Activated T-cell treated with anti-CD3 and anti-CD28 coated beads, Interleukin-2, amount 50 U/mL, for 48 hours (primary cell): Measurements from ENCODE around the gene UBE2E1.

Experiments used
- DNase-seq, 2 experiments: peaks; one replicate each; pipeline ENCODE4 v3.0.0-alpha.2; 2020

The UBE2E1 gene

DNA sequence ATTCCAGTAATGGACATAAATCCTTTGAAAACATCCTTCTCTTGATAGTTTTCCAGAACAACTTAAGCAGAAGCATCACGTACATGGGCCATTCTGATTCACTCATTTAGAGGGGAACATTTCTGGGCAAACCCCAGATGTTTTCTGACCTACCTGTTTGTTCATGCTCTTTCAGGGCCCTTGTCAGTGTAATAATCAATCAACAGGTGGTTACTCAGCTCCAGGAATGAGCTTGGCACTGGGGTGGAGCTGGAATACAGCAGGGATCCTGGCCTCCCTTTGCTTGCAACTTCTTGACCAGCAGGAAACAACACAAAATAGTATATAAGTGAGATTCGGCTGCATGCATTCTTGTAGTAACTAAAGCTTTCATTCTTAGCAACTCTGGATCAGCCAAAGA is 9.2 kb upstream of the UBE2E1 start:
- DNase-seq = no peak

DNA sequence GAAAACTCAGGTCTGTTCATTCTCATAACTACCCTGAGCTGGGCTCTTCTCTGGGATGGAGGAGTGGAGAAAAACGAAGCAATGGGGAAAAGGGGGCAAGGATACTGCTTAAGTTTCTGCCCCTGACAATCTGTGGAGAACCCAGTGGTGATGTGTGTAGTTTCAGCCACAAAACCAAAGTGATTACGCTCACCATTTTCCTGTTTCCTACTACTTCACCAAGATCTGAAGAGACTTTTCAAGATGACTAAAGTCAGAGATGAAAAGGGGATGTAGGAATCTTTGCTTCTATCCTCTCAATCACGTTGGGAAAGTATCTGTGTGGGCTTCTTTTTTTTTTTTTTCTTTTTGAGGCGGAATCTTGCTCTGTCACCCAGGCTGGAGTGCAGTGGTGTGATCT is 8.3 kb upstream of the UBE2E1 start:
- DNase-seq = peak in 1 of 2 experiments; percentile 31

GRCh38 chr3:23798456-23798855 is 7.3 kb upstream of the UBE2E1 start:
- no peak for DNase-seq

GRCh38 chr3:23798876-23799275 is 6.9 kb upstream of the UBE2E1 start:
- no peak for DNase-seq

- DNase-seq = no peak
Measured at GRCh38 chr3:23800731-23801130, 5.0 kb upstream of the UBE2E1 start.

DNA sequence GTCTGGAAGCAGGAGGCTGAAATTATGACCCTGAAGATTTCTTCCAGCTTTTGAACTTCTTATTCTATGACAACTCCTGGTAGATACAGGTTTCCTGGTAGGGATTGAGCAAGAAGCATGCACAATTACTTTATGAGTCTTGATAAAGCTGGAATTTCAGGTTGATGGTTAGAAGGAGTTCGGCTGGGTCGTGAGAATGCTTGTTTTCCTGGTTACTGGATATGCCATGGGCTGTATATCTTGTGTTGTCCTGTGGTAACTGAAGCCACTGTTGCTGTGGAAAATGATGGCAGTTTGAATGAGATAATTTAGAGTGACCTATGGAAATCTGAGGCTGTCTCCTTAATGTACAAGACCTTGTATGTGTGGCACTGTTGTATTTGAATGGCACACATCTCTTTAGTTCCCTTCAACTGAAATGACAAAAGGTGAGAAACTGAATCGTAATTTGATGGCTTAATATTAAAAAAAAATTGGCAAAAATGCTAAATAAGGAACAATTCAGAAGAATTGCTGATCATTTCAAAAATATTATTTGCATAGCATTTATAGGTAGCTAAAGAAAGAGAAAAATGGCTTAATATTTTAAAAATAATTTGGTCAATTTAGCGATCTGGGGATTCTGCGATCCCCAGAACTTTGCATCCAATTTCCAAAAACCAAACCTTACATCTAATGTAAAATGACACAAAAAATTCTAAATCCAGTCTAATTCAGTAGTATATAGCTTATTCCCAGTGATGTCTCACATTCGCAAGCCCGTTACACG is 1.1 kb upstream of the UBE2E1 start:
- DNase-seq = no peak

- no peak for DNase-seq
Measured at GRCh38 chr3:23805210-23805632, 534 bp upstream of the UBE2E1 start.

GRCh38 chr3:23806534-23807423 is 1.0 kb downstream of the UBE2E1 start:
- DNase-seq = peak; percentile 26 to 42

DNA sequence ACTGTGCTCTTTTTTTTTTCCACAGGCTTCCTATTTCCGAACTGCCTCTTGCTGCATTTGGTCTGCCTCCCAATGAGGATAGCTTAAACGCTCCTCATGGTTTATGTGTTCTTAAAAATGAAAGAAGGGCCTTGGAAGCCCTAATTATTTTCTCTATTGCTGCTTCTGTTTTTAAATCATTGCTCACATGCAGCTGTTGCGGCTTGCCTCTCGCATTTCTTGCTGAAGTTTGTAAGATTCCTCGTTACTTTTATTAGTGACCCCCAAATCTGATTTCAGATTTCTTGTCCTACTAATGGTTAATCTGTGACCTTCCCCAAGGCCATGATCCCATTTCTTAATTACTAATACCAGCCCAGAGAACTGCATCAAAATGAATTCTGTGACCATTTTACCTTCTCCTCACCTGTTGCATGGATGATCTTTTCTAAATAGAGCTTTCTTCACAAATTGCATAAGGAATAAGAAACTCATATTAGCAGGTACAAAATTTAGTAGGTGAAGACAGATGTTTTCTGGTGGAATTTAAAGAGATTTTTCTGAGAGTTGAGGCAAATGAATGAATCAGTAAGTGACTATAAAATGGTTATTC is 1.8 kb downstream of the UBE2E1 start:
- no peak for DNase-seq

- DNase-seq = no peak
Measured at GRCh38 chr3:23808525-23808924, 2.8 kb downstream of the UBE2E1 start.

GRCh38 chr3:23809294-23809693 is 3.5 kb downstream of the UBE2E1 start:
- DNase-seq = no peak

DNA sequence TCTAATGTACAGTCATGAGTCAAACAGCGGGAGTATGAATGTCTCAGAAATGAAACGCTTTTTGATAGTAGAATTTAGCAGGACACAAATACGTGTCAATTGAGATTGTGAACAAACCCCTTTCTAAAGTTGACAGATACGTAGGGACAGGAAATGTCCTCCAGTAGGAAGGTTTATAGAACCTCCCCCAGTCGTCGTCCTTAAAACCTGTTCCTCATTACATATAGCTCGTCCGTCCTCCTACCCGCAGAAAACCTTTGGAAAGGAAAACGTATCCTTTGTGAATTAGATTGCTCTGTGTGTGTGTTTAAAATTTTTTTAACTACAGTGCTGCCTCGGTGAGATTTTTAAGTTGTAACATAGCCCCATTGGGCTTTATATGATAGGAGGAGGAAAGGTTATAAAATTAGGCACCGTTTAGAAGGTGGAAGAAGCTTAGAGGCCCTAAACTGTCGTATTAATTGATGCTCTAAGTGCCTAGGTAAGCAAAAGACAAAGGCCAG is 4.1 kb downstream of the UBE2E1 start:
- no peak for DNase-seq

DNA sequence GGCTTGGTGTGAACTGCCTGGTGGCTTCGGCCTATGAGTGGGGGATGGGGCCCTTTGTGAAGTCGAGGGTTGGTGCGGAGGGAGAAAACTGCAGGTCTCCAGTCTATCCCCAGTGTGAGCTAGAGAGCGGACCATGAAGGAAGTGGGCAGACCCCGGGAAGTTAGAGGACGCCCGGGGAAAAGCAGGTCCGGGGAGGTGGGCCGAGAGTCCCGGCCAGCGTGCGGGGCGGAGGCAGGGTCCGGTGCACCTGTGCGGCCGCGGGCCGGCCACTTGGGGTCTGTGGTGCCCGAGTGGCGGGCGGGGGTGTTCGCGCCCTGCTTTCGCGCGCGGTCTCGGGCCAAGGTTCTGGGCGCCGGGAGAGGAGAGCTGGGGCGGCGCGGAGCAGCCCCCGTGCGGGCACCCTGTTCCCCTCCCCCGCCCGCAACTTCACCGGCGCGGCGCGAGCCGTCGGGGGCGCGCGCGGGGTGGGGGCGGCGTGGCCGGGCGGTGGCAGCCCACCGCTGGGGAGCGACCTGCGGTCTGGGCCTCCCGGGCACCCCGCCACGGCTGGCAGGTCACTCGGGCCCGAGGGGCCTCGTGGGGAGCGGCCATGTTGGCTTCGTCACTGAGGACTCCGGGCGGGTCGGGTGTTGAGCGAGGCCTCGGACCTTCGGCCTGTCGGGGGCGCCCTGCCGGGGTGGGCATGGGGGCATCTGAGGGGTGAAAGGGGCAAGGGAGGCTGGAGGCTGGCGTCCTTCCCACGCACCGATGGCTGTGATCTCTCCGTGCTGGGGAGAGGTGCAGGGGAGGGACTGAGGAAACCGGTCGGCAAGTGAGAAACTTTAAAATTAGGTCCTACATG is 4.8 kb downstream of the UBE2E1 start:
- peak; percentile 72 to 73 for DNase-seq

DNA sequence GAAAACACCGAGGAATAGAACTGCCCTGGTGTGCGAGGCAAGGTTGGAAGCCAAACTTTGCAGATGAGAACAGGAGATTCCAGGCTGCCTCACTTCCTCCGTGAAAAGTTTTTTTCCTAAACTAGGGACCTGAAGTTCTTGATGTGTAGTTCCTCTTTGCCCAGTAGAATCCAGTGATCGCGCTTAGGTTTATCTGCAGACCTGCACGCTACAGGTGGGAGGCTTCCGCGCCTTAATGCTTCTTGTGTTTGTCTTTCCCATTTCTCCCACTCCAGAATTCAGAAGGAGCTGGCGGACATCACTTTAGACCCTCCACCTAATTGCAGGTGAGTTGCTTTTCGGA is 5.4 kb downstream of the UBE2E1 start:
- no peak for DNase-seq

DNA sequence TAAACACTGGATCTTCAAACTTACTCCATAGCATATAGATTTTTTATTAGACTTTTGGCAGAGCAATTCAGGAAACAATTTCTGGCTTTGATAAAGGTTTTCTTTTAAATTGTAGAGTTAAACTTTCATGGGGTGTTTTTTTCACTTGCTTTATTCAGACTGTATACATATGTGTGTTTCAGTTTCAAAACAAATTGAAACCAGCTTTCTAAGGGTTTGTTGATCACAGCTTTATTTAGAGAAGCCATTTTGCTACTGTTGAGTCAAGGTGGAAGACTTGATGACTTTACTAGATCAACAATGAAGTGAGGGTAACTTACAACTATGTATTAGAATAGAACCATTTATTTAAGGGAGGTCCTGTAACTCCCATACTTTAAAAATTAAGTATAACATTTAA is 6.2 kb downstream of the UBE2E1 start:
- no peak for DNase-seq

GRCh38 chr3:23815879-23816278 is 10.1 kb downstream of the UBE2E1 start:
- DNase-seq = no peak

- no peak for DNase-seq
Measured at GRCh38 chr3:23816721-23817120, 11.0 kb downstream of the UBE2E1 start.

DNA sequence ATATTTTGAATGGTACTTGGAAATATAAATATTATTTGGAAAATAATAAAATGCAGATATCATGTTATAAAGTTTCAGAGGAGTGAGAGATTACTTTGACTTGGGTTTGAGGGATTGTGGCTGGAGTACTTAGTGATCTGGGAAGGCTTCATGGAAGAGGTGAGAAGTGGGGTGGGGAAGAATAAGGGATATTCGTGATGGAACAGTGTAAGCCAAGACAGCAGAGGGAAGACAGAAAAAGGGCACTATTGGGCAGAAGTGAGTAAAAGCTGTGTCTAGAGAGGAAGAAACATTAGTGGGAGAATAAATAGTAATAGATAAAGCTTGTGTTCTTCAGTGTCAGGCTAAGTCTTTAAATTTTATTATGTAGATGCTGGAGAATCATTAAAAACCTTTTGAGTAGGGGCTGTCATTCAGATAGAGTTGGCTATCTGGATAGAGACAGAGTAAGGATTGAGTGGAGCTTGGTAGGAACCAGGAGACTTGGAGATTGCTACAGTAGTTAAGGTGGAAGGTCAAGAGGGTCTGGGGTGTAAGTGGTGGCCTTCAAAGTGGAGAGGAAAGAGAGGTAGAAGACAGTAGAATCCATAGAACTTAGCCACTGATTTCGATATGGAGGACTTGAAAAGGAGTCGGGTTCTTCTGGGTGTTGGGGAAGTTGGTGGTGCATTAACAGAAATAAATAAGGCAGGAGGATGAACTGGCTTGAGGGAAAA is 11.9 kb downstream of the UBE2E1 start:
- no peak for DNase-seq

GRCh38 chr3:23819599-23820360 is 14.0 kb downstream of the UBE2E1 start:
- no peak for DNase-seq

- DNase-seq = no peak
Measured at GRCh38 chr3:23820888-23821287, 15.1 kb downstream of the UBE2E1 start.

DNA sequence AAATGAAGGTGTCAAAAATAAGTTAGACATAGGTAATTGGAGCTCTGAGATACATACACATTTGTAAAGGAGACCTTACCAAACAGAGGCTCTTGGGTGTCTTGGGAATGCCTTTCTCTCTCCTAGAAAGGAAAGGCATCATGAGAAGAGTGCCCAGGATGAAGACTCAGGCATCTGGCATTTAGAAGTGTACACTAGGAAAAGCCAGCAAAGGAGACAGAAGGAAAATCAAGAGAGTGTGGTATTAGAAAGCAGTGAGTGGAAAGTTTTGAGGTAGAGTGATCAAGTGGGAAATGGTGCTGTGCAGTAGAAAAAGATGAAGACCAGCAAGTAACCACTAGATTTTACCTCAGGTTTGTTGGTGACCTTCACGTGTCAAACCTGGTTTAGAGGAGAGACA is 16.1 kb downstream of the UBE2E1 start:
- DNase-seq = no peak
